ENCODE results near the gene OTUD1.
"Not testable (repeated sequence)": the region's sequence is repeated elsewhere in the genome, so short reads cannot be mapped to it uniquely, and the experiment has no call there.

Gene OTUD1, protein sequence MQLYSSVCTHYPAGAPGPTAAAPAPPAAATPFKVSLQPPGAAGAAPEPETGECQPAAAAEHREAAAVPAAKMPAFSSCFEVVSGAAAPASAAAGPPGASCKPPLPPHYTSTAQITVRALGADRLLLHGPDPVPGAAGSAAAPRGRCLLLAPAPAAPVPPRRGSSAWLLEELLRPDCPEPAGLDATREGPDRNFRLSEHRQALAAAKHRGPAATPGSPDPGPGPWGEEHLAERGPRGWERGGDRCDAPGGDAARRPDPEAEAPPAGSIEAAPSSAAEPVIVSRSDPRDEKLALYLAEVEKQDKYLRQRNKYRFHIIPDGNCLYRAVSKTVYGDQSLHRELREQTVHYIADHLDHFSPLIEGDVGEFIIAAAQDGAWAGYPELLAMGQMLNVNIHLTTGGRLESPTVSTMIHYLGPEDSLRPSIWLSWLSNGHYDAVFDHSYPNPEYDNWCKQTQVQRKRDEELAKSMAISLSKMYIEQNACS
- 71.3 to 181 (median 78.6) reads per million in 3 donors for total RNA-seq

DNA sequence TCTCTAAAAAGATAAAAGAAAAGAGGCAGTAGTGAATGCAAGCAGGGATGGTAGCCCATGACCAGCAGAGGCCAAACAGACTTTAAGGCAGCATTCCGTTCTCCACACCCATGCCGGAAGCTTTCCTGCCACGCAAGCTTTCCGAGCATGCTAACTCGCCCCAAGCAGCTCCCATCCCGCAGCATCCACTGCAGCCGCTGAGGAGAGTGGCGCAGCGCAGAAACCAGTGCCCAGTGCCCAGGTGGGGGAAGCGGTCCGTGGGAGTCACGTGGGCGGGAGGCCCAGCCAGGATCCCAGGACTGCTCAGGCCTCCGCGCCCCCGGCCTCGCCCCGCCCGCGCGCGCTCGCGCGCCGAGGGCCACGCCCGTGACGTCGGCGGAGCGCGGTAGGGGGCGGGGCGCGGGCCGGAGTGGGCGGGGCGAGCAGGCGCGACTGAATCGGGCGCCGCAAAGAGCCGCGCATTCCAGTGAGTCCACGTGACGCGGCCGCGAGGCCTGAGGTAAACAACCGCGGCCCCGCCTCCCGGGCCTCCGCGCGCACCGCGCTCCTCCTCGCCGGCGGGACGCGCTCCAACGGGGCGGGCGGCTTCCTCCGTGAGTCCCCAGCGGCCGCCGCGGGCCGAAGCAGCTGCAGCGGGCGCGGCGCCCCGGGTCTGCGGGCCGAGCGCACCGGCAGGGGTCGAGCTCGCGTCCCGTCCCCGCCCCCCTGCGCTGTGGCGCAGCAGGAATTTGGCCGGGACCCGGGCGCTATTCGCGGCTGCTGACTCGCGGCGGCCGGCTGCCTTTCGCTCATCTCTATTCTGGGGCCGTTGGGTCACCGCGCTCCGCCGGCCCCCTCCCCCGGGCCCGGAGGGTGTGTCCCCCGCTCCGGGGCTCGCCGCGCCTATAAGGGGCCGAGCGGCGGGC, at the start of gene OTUD1:
TSS of gene OTUD1 (plus strand) at position 529 of the 905 bp plus-strand sequence. CDS start 383 bp downstream, outside the sequence.
- Histone ChIP-seq H3K27me3 (replicated peaks; ENCODE audit: control insufficient read depth, insufficient read depth, low read length, poor library complexity, severe bottlenecking) (no peaks in the 10 kb centered on the region), H3K36me3 (ENCODE audit: control insufficient read depth, insufficient read depth, low read length) (no peaks in the 10 kb centered on the region), H3K4me1 (ENCODE audit: control insufficient read depth, insufficient read depth, low read length, poor library complexity, severe bottlenecking) (peaks cover 18% of the 10 kb centered on the region), H3K9me3 (ENCODE audit: control insufficient read depth, low read length) (no peaks in the 10 kb centered on the region), H3K4me3 (ENCODE audit: insufficient read depth, low read depth, low read length, poor library complexity, severe bottlenecking) (peak within 1 kb of the TSS; percentile 92), H3K27ac (ENCODE audit: insufficient read depth, low read length, poor library complexity, severe bottlenecking) (peak within 1 kb of the TSS; percentile 75)
- peak; percentile 88 to 91 (median 89) for DNase-seq

DNA sequence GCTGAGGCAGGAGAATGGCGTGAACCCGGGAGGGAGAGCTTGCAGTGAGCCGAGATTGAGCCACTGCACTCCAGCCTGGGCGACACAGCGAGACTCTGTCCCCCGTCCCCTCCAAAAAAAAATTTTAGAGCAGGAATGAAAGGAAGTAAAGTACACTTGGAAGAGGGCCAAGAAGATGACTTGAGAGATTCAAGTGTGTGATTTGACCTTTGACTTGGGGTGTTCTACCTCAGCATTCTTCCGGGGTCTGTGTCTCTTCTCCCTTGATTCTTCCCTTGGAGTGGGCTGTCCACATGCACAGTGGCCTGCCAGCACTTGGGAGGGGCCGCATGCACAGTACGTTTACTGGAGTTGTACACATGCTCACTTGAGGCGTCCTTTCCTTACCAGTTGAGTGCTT, 48.5 kb upstream of the OTUD1 start:
- H3K9me3 ChIP-seq (ENCODE audit: control insufficient read depth, low read length); DNase-seq; H3K4me1 ChIP-seq (ENCODE audit: control insufficient read depth, insufficient read depth, low read length, poor library complexity, severe bottlenecking); H3K27ac ChIP-seq (ENCODE audit: insufficient read depth, low read length, poor library complexity, severe bottlenecking); H3K36me3 ChIP-seq (ENCODE audit: control insufficient read depth, insufficient read depth, low read length); H3K4me3 ChIP-seq (ENCODE audit: insufficient read depth, low read depth, low read length, poor library complexity, severe bottlenecking); H3K27me3 ChIP-seq (replicated peaks; ENCODE audit: control insufficient read depth, insufficient read depth, low read length, poor library complexity, severe bottlenecking): not testable (repeated sequence)

DNA sequence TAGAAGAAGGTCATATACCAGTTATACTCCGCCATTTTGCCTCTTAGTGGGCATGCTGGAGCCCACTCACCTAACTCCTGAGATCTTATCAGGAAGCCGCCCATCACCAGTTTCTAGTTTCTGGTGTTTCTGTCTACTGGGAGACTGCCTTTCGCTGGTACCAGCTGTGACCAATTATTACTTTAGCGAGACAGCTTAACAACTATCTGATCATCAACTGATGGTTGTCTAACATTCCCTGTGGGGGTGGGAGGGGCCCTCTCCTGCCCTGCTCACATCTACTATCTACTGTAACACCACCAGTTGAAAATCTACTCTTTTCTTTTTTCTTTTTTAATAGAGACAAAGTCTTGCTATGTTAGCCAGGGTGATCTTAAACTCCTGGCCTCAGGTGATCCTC, 48.1 kb upstream of the OTUD1 start:
- no peaks in the 10 kb centered on the region for H3K36me3 ChIP-seq (ENCODE audit: control insufficient read depth, insufficient read depth, low read length)
- no peaks in the 10 kb centered on the region for H3K9me3 ChIP-seq (ENCODE audit: control insufficient read depth, low read length)
- DNase-seq, result no peak
- no peak overlapping the region for H3K27ac ChIP-seq (ENCODE audit: insufficient read depth, low read length, poor library complexity, severe bottlenecking)
- H3K4me1 ChIP-seq (ENCODE audit: control insufficient read depth, insufficient read depth, low read length, poor library complexity, severe bottlenecking), result no peaks in the 10 kb centered on the region
- H3K27me3 ChIP-seq (replicated peaks; ENCODE audit: control insufficient read depth, insufficient read depth, low read length, poor library complexity, severe bottlenecking), result no peaks in the 10 kb centered on the region
- no peak overlapping the region for H3K4me3 ChIP-seq (ENCODE audit: insufficient read depth, low read depth, low read length, poor library complexity, severe bottlenecking)

DNA sequence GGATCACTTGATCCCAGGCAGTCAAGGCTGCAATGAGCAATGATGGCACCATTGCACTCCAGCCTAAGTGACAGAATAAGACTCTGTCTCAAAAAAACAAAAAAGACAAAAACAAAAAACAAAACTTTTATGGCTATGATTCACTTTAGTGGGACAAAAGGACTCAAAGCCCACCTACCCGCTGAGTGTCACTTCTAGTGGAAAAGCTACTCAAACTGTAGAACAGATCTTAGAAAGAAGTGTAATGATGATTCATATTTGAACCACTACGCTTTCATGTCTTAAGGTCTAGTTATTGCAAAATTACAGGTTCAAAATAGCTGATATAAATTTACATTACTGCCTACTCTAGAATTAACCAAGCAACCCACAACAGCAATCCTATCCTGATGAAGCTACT, 47.1 kb upstream of the OTUD1 start:
- DNase-seq, result no peak
- H3K4me3 ChIP-seq (ENCODE audit: insufficient read depth, low read depth, low read length, poor library complexity, severe bottlenecking), result no peak overlapping the region
- H3K4me1 ChIP-seq (ENCODE audit: control insufficient read depth, insufficient read depth, low read length, poor library complexity, severe bottlenecking), result no peaks in the 10 kb centered on the region
- H3K36me3 ChIP-seq (ENCODE audit: control insufficient read depth, insufficient read depth, low read length), result no peaks in the 10 kb centered on the region
- no peak overlapping the region for H3K27ac ChIP-seq (ENCODE audit: insufficient read depth, low read length, poor library complexity, severe bottlenecking)
- H3K27me3 ChIP-seq (replicated peaks; ENCODE audit: control insufficient read depth, insufficient read depth, low read length, poor library complexity, severe bottlenecking), result no peaks in the 10 kb centered on the region
- no peaks in the 10 kb centered on the region for H3K9me3 ChIP-seq (ENCODE audit: control insufficient read depth, low read length)

DNA sequence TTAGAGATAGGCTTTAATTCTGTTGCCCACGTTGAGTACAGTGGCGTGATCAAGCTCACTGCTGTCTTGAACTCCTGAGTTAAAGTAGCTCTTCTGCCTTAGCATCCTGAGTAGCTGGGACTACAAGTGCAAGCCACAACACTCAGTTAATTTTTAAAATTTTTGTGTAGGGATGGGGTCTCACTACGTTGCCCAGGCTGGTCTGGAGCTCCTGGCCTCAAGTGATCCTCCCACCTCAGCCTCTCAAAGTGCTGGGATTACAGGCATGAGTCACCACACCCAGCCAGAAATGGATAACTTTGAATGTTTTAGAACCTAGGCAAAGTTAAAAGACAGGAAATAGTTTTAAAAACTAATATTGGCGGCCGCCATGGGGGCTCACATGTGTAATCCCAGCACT, 43.9 kb upstream of the OTUD1 start:
- H3K9me3 ChIP-seq (ENCODE audit: control insufficient read depth, low read length), result no peaks in the 10 kb centered on the region
- DNase-seq, result no peak
- no peaks in the 10 kb centered on the region for H3K36me3 ChIP-seq (ENCODE audit: control insufficient read depth, insufficient read depth, low read length)
- no peaks in the 10 kb centered on the region for H3K27me3 ChIP-seq (replicated peaks; ENCODE audit: control insufficient read depth, insufficient read depth, low read length, poor library complexity, severe bottlenecking)
- H3K27ac ChIP-seq (ENCODE audit: insufficient read depth, low read length, poor library complexity, severe bottlenecking), result no peak overlapping the region
- no peaks in the 10 kb centered on the region for H3K4me1 ChIP-seq (ENCODE audit: control insufficient read depth, insufficient read depth, low read length, poor library complexity, severe bottlenecking)
- no peak overlapping the region for H3K4me3 ChIP-seq (ENCODE audit: insufficient read depth, low read depth, low read length, poor library complexity, severe bottlenecking)

DNA sequence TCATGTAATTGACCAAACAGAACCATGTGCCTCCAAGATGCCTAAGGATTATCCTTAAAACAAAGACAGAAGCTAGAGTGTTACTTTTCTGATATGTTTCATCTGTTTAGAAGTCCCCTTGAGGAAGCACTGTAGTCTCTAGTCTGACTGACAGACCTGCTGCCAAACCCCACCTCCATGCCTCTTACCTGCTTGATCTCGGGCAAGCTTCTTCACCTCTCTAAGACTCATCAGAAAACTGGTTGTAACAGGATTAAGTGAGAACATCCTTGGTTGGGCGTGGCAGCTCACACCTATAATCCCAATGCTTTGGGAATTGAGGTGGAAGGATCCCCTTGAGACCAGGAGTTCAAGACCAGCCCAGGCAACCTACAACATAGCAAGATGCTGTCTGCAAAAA, 42.2 kb upstream of the OTUD1 start:
- H3K27me3 ChIP-seq (replicated peaks; ENCODE audit: control insufficient read depth, insufficient read depth, low read length, poor library complexity, severe bottlenecking), result no peaks in the 10 kb centered on the region
- no peaks in the 10 kb centered on the region for H3K4me1 ChIP-seq (ENCODE audit: control insufficient read depth, insufficient read depth, low read length, poor library complexity, severe bottlenecking)
- H3K9me3 ChIP-seq (ENCODE audit: control insufficient read depth, low read length), result no peaks in the 10 kb centered on the region
- no peaks in the 10 kb centered on the region for H3K36me3 ChIP-seq (ENCODE audit: control insufficient read depth, insufficient read depth, low read length)
- H3K27ac ChIP-seq (ENCODE audit: insufficient read depth, low read length, poor library complexity, severe bottlenecking), result no peak overlapping the region
- DNase-seq, result no peak
- no peak overlapping the region for H3K4me3 ChIP-seq (ENCODE audit: insufficient read depth, low read depth, low read length, poor library complexity, severe bottlenecking)

DNA sequence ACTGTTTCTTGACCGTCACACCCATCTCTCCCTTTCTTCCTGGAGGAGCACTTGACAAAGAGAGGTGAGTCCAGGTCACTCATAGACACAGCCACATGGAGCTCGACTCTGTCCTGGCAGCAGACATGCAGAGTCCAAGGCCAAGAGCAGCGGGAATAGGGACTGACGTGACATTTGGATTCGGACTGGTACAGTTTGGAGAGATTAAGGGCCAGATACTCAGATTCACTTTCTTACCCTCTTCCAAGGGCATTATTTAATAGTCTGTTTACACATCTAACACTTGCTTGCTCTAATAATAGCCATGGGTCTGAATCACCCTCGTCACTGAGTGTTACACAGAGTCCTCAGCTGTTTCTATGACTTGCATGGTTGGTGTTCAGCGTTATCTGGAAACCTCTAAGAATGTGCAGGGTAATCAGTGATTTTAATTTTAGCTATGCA, 39.2 kb upstream of the OTUD1 start:
- no peaks in the 10 kb centered on the region for H3K36me3 ChIP-seq (ENCODE audit: control insufficient read depth, insufficient read depth, low read length)
- no peak for DNase-seq
- no peaks in the 10 kb centered on the region for H3K9me3 ChIP-seq (ENCODE audit: control insufficient read depth, low read length)
- no peak overlapping the region for H3K4me3 ChIP-seq (ENCODE audit: insufficient read depth, low read depth, low read length, poor library complexity, severe bottlenecking)
- no peak overlapping the region for H3K27ac ChIP-seq (ENCODE audit: insufficient read depth, low read length, poor library complexity, severe bottlenecking)
- H3K27me3 ChIP-seq (replicated peaks; ENCODE audit: control insufficient read depth, insufficient read depth, low read length, poor library complexity, severe bottlenecking), result no peaks in the 10 kb centered on the region
- H3K4me1 ChIP-seq (ENCODE audit: control insufficient read depth, insufficient read depth, low read length, poor library complexity, severe bottlenecking), result no peaks in the 10 kb centered on the region

DNA sequence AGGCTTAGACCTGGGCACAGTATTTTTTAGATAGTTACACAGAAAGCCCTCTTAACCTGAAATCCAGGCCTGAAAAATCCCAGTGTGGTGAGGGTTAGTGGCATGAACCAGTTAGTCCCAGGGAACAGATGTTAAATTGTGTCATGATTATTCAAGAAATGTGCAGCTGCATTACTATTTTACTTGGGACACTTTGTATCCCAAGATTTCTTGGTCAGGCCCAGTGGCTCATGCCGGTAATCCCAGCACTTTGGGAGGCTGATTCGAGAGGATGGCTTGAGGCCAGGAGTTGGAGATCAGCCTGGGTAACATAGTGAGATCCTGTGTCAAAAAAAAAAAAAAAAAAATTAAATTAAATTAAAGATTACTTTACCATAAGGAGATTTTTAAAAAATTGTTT, 36.0 kb upstream of the OTUD1 start:
- no peak overlapping the region for H3K4me3 ChIP-seq (ENCODE audit: insufficient read depth, low read depth, low read length, poor library complexity, severe bottlenecking)
- no peaks in the 10 kb centered on the region for H3K4me1 ChIP-seq (ENCODE audit: control insufficient read depth, insufficient read depth, low read length, poor library complexity, severe bottlenecking)
- H3K9me3 ChIP-seq (ENCODE audit: control insufficient read depth, low read length), result no peaks in the 10 kb centered on the region
- H3K27ac ChIP-seq (ENCODE audit: insufficient read depth, low read length, poor library complexity, severe bottlenecking), result no peak overlapping the region
- no peaks in the 10 kb centered on the region for H3K36me3 ChIP-seq (ENCODE audit: control insufficient read depth, insufficient read depth, low read length)
- DNase-seq, result no peak
- H3K27me3 ChIP-seq (replicated peaks; ENCODE audit: control insufficient read depth, insufficient read depth, low read length, poor library complexity, severe bottlenecking), result no peaks in the 10 kb centered on the region

DNA sequence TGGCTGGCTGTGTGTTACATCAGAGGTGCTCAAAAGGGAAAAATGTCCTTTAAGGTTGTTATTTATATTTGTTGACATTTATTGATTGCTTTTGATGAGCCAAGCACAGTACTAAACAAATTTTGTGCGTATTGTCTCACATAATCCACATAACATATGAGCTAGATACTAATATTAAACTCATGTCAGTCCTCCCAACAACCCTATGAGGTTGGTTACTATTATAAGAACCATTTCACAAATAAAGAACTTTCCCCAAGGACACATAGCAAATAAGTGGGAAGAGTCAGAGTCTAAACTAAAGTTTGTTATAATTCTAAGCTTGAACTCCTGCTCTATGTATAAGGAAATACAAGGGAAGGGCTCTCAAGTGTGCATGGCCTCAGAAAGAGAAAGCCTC, 35.6 kb upstream of the OTUD1 start:
- Histone ChIP-seq H3K36me3 (ENCODE audit: control insufficient read depth, insufficient read depth, low read length) (no peaks in the 10 kb centered on the region), H3K4me1 (ENCODE audit: control insufficient read depth, insufficient read depth, low read length, poor library complexity, severe bottlenecking) (no peaks in the 10 kb centered on the region), H3K9me3 (ENCODE audit: control insufficient read depth, low read length) (no peaks in the 10 kb centered on the region), H3K27ac (ENCODE audit: insufficient read depth, low read length, poor library complexity, severe bottlenecking) (no peak overlapping the region), H3K27me3 (replicated peaks; ENCODE audit: control insufficient read depth, insufficient read depth, low read length, poor library complexity, severe bottlenecking) (no peaks in the 10 kb centered on the region), H3K4me3 (ENCODE audit: insufficient read depth, low read depth, low read length, poor library complexity, severe bottlenecking) (no peak overlapping the region)
- DNase-seq, result no peak

DNA sequence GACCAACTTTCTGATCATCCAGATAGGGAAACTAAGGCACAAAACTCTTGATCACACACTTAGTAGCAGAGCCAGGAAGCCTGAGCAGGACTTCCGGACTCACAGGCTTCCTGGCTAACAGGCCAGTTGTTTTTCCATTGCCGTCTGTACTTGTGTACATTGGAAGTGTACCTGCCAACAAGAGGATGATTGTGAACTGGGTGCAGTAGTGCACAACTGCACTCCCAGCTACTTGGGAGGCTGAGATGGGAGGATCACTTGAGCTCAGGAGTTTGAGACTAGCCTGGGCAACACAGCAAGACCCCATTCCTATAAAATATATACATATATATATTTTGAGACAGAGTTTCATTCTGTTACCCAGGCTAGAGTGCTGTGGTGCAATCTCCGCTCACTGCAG, 35.2 kb upstream of the OTUD1 start:
- no peaks in the 10 kb centered on the region for H3K9me3 ChIP-seq (ENCODE audit: control insufficient read depth, low read length)
- H3K4me3 ChIP-seq (ENCODE audit: insufficient read depth, low read depth, low read length, poor library complexity, severe bottlenecking), result no peak overlapping the region
- H3K27ac ChIP-seq (ENCODE audit: insufficient read depth, low read length, poor library complexity, severe bottlenecking), result no peak overlapping the region
- H3K27me3 ChIP-seq (replicated peaks; ENCODE audit: control insufficient read depth, insufficient read depth, low read length, poor library complexity, severe bottlenecking), result no peaks in the 10 kb centered on the region
- no peaks in the 10 kb centered on the region for H3K36me3 ChIP-seq (ENCODE audit: control insufficient read depth, insufficient read depth, low read length)
- H3K4me1 ChIP-seq (ENCODE audit: control insufficient read depth, insufficient read depth, low read length, poor library complexity, severe bottlenecking), result no peaks in the 10 kb centered on the region
- DNase-seq, result no peak
